GM23338 (cell line): ENCODE results near the gene G3BP1. TPM values are rescaled to one million over a fixed set of nuclear protein-coding genes. Genes with fewer than 3 reads are reported as not detected.

ENCODE experiments used
- ATAC-seq: fragments of 200-7000 bp; cut with Tn5 transposase; 3 replicates; pipeline ENCODE4 v1.9.1; 2020
- DNase-seq: peaks from one replicate; pipeline ENCODE4 v3.0.0-alpha.2; 2015; ENCODE audit warnings: low spot score
- H2AFZ ChIP-seq: fragments of 200-600 bp; sonication (generic); 2 replicates; pipeline ENCODE4 v1.8.0; 2016; ENCODE audit warnings: antibody characterized with exemption, mild to moderate bottlenecking, moderate library complexity
- H3F3A ChIP-seq: fragments of 200-600 bp; sonication (generic); replicated peaks from 2 replicates; pipeline ENCODE4 v1.8.0; 2017; ENCODE audit warnings: antibody characterized with exemption, mixed run types, low read depth
- H3K27ac ChIP-seq: fragments of 200-600 bp; sonication (generic); 2 replicates; pipeline ENCODE4 v1.6.1; 2016; ENCODE audit warnings: low read depth
- H3K27me3 ChIP-seq: fragments of 200-600 bp; sonication (generic); 2 replicates; pipeline ENCODE4 v1.8.0; 2016; ENCODE audit warnings: mild to moderate bottlenecking, mixed run types, moderate library complexity; ENCODE audit not compliant: insufficient read depth
- H3K36me3 ChIP-seq: fragments of 200-600 bp; sonication (generic); 2 replicates; pipeline ENCODE4 v1.8.0; 2016; ENCODE audit warnings: mild to moderate bottlenecking; ENCODE audit not compliant: insufficient read depth
- H3K4me1 ChIP-seq: fragments of 200-600 bp; sonication (generic); 2 replicates; pipeline ENCODE4 v1.8.0; 2016; ENCODE audit warnings: mild to moderate bottlenecking, moderate library complexity; ENCODE audit not compliant: insufficient read depth
- H3K4me2 ChIP-seq: fragments of 200-600 bp; sonication (generic); 2 replicates; pipeline ENCODE4 v1.7.1; 2017; ENCODE audit warnings: mixed run types
- H3K4me3 ChIP-seq: fragments of 200-600 bp; sonication (generic); 2 replicates; pipeline ENCODE4 v1.6.1; 2016; ENCODE audit warnings: mixed run types
- H3K79me2 ChIP-seq: fragments of 200-600 bp; sonication (generic); replicated peaks from 2 replicates; pipeline ENCODE4 v1.8.0; 2017; ENCODE audit warnings: mild to moderate bottlenecking; ENCODE audit not compliant: insufficient read depth
- H3K9me2 ChIP-seq: fragments of 200-600 bp; sonication (generic); 2 replicates; pipeline ENCODE4 v1.8.0; 2017; ENCODE audit not compliant: insufficient read depth
- H4K20me1 ChIP-seq: fragments of 200-600 bp; sonication (generic); replicated peaks from 2 replicates; pipeline ENCODE4 v1.8.0; 2017; ENCODE audit warnings: mild to moderate bottlenecking; ENCODE audit not compliant: insufficient read depth
- H3K27ac Mint-ChIP-seq: 2 replicates; pipeline ENCODE4 v1.8.0; 2020; ENCODE audit warnings: inconsistent platforms, mild to moderate bottlenecking, moderate library complexity, mixed read lengths
- H3K27me3 Mint-ChIP-seq: 3 replicates; pipeline ENCODE4 v1.8.0; 2022; ENCODE audit warnings: low read depth, mild to moderate bottlenecking, moderate library complexity, mixed read lengths, inconsistent platforms; ENCODE audit not compliant: insufficient read depth, poor library complexity
- H3K36me3 Mint-ChIP-seq: 3 replicates; pipeline ENCODE4 v1.8.0; 2021; ENCODE audit warnings: low read depth, mild to moderate bottlenecking, inconsistent platforms, moderate library complexity, mixed read lengths
- H3K4me1 Mint-ChIP-seq: 3 replicates; pipeline ENCODE4 v1.8.0; 2020; ENCODE audit warnings: mild to moderate bottlenecking, inconsistent platforms, mixed read lengths
- H3K4me3 Mint-ChIP-seq: 3 replicates; pipeline ENCODE4 v1.8.0; 2021; ENCODE audit warnings: moderate library complexity, mild to moderate bottlenecking, inconsistent platforms, mixed read lengths
- H3K9me3 Mint-ChIP-seq: 3 replicates; pipeline ENCODE4 v1.8.0; 2020; ENCODE audit warnings: moderate library complexity, mild to moderate bottlenecking, inconsistent platforms, mixed read lengths
- EZH2 ChIP-seq: fragments of 200-600 bp; sonication (generic); IDR thresholded peaks from one replicate; pipeline ENCODE4 v1.8.0; 2017; ENCODE audit warnings: antibody characterized with exemption, mild to moderate bottlenecking, low read depth; ENCODE audit not compliant: unreplicated experiment
- EZH2phosphoT487 ChIP-seq: fragments of 200-600 bp; sonication (generic); IDR thresholded peaks from one replicate; pipeline ENCODE4 v1.8.1; 2018; ENCODE audit warnings: antibody characterized with exemption; ENCODE audit not compliant: unreplicated experiment
- JUNB ChIP-seq: IDR thresholded peaks from one replicate; pipeline ENCODE4 v1.6.1; 2016; ENCODE audit warnings: antibody characterized with exemption; ENCODE audit not compliant: unreplicated experiment
- NANOG ChIP-seq: IDR thresholded peaks from 2 replicates; pipeline ENCODE4 v1.6.1; 2016; ENCODE audit warnings: antibody characterized with exemption, borderline replicate concordance
- STAT1 ChIP-seq: IDR thresholded peaks from one replicate; pipeline ENCODE4 v1.6.1; 2016; ENCODE audit warnings: antibody characterized with exemption; ENCODE audit not compliant: unreplicated experiment
- ZNF114 ChIP-seq: fragments of 250-450 bp; sonication (Bioruptor Pico); IDR thresholded peaks from 2 replicates; pipeline ENCODE4 v1.5.0; 2020; ENCODE audit warnings: mild to moderate bottlenecking, moderate library complexity
- ZNF331 ChIP-seq: fragments of 250-450 bp; sonication (Bioruptor Pico); IDR thresholded peaks from 2 replicates; pipeline ENCODE4 v1.5.0; 2020; ENCODE audit warnings: low read depth, mild to moderate bottlenecking, moderate library complexity
- polyA plus RNA-seq: library from polyadenylated mRNA; unstranded; fragments of >200 nt; fragmentation: Nextera tagmentation; extraction: Ambion mirVana; gene quantifications from 2 replicates; pipeline ENCODE4 v1.2.1, GENCODE V29; 2016
- total RNA-seq: library from RNA; depleted of rRNA; stranded (reverse); fragments of >200 nt; shearing (Covaris generic); gene quantifications from 2 replicates; pipeline ENCODE4 v1.2.3, GENCODE V29; 2014
- TF ChIP-seq, protein P1 (sequence below): IDR thresholded peaks from one replicate; pipeline ENCODE4 v1.6.1; 2018; ENCODE audit warnings: antibody characterized with exemption; ENCODE audit not compliant: unreplicated experiment
- TF ChIP-seq, protein P2 (sequence below), 2 experiments: fragments of 200-600 bp in 1 of 2; sonication (generic) in 1 of 2; conservative IDR thresholded peaks; 2 replicates each; pipeline versions ENCODE4 v1.5.1 to v1.6.1; 2016 to 2017; ENCODE audit warnings: antibody characterized with exemption in 2 of 2, low read depth in 2 of 2, mild to moderate bottlenecking in 2 of 2, moderate library complexity in 1 of 2
- TF ChIP-seq, protein P3 (sequence below): IDR thresholded peaks from 2 replicates; pipeline ENCODE4 v1.6.1; 2016; ENCODE audit warnings: antibody characterized with exemption

Gene G3BP1
- total and polyA plus RNA-seq, 2 experiments from 2014 or later = 183 to 323 TPM

DNA sequence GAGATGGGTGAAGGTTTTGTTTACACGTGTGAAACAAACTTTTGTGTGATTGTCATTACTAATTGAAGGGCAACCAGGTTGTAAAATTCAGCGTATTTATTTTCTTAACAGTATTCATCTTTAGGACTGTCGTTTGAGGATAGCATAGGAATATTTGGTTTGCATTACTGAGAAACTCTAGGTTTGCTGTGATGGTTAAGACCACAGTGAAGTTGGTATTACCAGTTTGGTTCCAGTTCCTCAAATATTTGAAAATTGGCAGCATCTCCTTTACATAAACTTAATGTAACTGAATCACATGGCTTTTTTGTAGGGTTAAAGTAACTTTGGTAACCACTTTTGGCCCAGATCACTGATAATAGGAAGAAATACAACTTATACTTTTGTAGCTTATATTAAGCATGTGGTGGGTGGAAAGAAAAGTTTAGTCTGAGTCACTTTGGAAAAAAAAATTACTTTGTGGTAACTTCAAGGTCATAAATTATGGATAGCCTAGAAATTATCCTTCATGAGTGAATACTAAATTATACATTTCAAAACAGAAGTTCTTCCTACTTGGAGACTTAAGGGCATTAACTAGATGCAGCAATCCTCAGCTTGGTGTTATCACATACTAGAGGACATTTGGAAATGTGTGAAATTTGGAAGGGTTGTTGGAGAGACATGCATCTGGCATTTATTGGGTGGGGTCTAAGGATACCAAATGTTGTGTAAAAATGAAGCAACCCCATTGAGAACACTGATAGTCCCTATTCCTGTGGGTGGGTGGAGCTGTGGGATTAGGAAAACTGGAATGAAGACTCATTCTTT lies 33.9 kb downstream of the G3BP1 start:
- Histone ChIP-seq H3K4me3 (no peak overlapping the region), H3K27ac (no peak overlapping the region), H4K20me1 (peaks cover 43% of the 10 kb centered on the region), H3K4me1 (no peaks in the 10 kb centered on the region), H2AFZ (no peak overlapping the region), H3K4me2 (no peak overlapping the region), H3K9me2 (no peaks in the 10 kb centered on the region), H3K27me3 (no peaks in the 10 kb centered on the region), H3K79me2 (peaks cover 92% of the 10 kb centered on the region), H3F3A (no peaks in the 10 kb centered on the region; the same call in 1 of the 2 replicates), H3K36me3 (peaks cover 52% of the 10 kb centered on the region)
- no peaks in the 10 kb centered on the region for H3K9me3 Mint-ChIP-seq
- no peaks in the 10 kb centered on the region for H3K27me3 Mint-ChIP-seq
- peaks cover 91% of the 10 kb centered on the region for H3K36me3 Mint-ChIP-seq
- H3K4me1 Mint-ChIP-seq = no peaks in the 10 kb centered on the region
- H3K27ac Mint-ChIP-seq = no peak overlapping the region
- no peak for ATAC-seq
- TF ChIP-seq, protein P1, sequence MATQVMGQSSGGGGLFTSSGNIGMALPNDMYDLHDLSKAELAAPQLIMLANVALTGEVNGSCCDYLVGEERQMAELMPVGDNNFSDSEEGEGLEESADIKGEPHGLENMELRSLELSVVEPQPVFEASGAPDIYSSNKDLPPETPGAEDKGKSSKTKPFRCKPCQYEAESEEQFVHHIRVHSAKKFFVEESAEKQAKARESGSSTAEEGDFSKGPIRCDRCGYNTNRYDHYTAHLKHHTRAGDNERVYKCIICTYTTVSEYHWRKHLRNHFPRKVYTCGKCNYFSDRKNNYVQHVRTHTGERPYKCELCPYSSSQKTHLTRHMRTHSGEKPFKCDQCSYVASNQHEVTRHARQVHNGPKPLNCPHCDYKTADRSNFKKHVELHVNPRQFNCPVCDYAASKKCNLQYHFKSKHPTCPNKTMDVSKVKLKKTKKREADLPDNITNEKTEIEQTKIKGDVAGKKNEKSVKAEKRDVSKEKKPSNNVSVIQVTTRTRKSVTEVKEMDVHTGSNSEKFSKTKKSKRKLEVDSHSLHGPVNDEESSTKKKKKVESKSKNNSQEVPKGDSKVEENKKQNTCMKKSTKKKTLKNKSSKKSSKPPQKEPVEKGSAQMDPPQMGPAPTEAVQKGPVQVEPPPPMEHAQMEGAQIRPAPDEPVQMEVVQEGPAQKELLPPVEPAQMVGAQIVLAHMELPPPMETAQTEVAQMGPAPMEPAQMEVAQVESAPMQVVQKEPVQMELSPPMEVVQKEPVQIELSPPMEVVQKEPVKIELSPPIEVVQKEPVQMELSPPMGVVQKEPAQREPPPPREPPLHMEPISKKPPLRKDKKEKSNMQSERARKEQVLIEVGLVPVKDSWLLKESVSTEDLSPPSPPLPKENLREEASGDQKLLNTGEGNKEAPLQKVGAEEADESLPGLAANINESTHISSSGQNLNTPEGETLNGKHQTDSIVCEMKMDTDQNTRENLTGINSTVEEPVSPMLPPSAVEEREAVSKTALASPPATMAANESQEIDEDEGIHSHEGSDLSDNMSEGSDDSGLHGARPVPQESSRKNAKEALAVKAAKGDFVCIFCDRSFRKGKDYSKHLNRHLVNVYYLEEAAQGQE = no peak
- TF ChIP-seq, protein P2, sequence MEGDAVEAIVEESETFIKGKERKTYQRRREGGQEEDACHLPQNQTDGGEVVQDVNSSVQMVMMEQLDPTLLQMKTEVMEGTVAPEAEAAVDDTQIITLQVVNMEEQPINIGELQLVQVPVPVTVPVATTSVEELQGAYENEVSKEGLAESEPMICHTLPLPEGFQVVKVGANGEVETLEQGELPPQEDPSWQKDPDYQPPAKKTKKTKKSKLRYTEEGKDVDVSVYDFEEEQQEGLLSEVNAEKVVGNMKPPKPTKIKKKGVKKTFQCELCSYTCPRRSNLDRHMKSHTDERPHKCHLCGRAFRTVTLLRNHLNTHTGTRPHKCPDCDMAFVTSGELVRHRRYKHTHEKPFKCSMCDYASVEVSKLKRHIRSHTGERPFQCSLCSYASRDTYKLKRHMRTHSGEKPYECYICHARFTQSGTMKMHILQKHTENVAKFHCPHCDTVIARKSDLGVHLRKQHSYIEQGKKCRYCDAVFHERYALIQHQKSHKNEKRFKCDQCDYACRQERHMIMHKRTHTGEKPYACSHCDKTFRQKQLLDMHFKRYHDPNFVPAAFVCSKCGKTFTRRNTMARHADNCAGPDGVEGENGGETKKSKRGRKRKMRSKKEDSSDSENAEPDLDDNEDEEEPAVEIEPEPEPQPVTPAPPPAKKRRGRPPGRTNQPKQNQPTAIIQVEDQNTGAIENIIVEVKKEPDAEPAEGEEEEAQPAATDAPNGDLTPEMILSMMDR (conservative IDR thresholded peaks at IDR 0.05; ENCODE audit: low read depth in 2 of 2) = no peak
- TF ChIP-seq, protein P3, sequence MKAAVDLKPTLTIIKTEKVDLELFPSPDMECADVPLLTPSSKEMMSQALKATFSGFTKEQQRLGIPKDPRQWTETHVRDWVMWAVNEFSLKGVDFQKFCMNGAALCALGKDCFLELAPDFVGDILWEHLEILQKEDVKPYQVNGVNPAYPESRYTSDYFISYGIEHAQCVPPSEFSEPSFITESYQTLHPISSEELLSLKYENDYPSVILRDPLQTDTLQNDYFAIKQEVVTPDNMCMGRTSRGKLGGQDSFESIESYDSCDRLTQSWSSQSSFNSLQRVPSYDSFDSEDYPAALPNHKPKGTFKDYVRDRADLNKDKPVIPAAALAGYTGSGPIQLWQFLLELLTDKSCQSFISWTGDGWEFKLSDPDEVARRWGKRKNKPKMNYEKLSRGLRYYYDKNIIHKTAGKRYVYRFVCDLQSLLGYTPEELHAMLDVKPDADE = no peak
- TF ChIP-seq ZNF114 (CRISPR knock-in tag) = no peak
- no peak overlapping the region for H3K4me3 Mint-ChIP-seq
- no peak for DNase-seq

DNA sequence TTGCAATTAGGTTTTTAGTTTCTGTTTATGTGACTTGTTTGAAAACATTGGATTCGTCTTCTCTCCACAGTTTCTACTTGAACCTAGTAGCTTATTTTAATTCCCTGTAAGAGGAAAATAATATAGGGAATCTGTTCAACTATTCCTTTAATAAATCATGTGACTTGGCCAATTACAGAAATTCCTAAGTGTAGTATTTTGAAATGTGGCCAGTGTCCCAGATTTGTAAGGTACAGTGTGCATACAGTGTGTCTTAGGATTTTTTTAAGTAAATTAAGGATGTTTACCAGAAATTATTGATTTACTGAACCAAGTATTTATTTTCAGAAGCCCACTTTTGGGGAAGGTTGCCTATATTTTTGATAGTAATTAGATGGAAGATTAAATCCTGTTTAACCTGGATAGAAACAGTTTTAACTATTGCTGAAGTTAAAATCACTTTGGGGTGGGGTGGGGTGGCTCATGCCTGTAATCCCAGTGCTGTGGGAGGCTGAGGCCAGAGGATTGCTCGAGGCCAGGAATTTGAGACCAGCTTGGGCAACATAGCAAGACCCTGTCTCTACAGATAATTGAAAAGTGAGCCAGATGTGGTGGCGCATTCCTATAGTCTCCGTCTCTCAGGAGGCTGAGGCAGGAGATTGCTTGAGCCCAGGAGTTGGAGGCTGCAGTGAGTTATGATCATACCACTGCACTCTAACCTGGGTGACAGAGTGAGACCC lies 36.9 kb downstream of the G3BP1 start:
- Histone ChIP-seq H3K27me3 (no peaks in the 10 kb centered on the region), H4K20me1 (peaks cover 46% of the 10 kb centered on the region), H3K79me2 (peaks cover 72% of the 10 kb centered on the region)
- TF ChIP-seq EZH2 (no peak), ZNF331 (CRISPR knock-in tag) (no peak), JUNB (no peak), NANOG (no peak), STAT1 (no peak), EZH2phosphoT487 (no peak)
- TF ChIP-seq, protein P1 = no peak
- TF ChIP-seq, protein P3 = no peak

More for the DNA sequence above, 36.9 kb downstream of the G3BP1 start:
- Histone ChIP-seq H3K27ac (no peak overlapping the region), H3F3A (no peaks in the 10 kb centered on the region), H3K4me1 (no peaks in the 10 kb centered on the region), H3K36me3 (peaks cover 28% of the 10 kb centered on the region; the same call in 1 of the 2 replicates), H3K9me2 (no peaks in the 10 kb centered on the region), H3K4me2 (no peak overlapping the region), H2AFZ (no peak overlapping the region), H3K4me3 (no peak overlapping the region)
- DNase-seq = no peak
- Mint-ChIP-seq H3K4me1 (peaks cover 4% of the 10 kb centered on the region; the same call in 2 of the 3 replicates), H3K4me3 (no peak overlapping the region), H3K9me3 (no peaks in the 10 kb centered on the region), H3K36me3 (peaks cover 91% of the 10 kb centered on the region), H3K27ac (no peak overlapping the region), H3K27me3 (no peaks in the 10 kb centered on the region)
- no peak for ATAC-seq
